ENCODE measurements around the gene KLF11. TPM values are rescaled to one million over a fixed set of nuclear protein-coding genes. Genes with fewer than 3 reads are reported as not detected.
"Not testable (repeated sequence)": the region's sequence is repeated elsewhere in the genome, so short reads cannot be mapped to it uniquely, and the experiment has no call there.

Gene KLF11
- polyA plus RNA-seq, 1 donor from 2014 or later, result 5.7 TPM

DNA sequence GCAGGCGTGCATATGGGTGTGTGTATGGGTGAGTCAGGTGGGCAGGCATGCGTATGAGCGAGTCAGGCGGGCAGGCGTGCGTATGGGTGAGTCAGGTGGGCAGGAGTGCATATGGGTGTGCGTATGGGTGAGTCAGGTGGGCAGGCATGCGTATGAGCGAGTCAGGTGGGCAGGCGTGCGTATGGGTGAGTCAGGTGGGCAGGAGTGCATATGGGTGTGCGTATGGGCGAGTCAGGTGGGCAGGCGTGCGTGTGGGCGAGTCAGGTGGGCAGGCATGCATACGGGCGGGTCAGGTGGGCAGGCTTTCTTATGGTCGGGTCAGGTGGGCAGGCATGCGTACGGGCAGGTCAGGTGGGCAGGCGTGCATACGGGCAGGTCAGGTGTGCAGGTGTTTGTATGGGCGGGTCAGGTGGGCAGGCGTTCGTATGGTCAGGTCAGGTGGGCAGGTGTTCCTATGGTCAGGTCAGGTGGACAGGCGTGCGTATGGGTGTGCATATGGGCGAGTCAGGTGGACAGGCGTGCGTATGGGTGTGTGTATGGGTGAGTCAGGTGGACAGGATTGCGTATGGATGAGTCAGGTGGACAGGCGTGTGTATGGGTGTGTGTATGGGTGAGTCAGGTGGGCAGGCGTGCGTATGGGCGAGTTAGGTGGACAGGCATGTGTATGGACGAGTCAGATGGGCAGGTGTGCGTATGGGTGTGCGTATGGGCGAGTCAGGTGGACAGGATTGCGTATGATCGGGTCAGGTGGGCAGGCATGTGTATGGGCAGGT, 28.7 kb upstream of the KLF11 start:
- Histone ChIP-seq H3F3A (ENCODE audit: insufficient read depth, low read length, poor library complexity, severe bottlenecking) (no peaks in the 10 kb centered on the region), H3K27me3 (ENCODE audit: insufficient read depth, low read depth, low read length) (no peaks in the 10 kb centered on the region), H4K20me1 (ENCODE audit: insufficient read depth) (no peaks in the 10 kb centered on the region), H3K79me2 (replicated peaks; ENCODE audit: insufficient read depth, low read length) (no peaks in the 10 kb centered on the region), H3K36me3 (ENCODE audit: insufficient read depth, low read length) (no peaks in the 10 kb centered on the region), H2AFZ (ENCODE audit: low read depth, low read length) (no peak overlapping the region), H3K27ac (ENCODE audit: low read length) (no peak overlapping the region), H3K9me3 (ENCODE audit: low read length) (no peaks in the 10 kb centered on the region), H3K4me2 (ENCODE audit: low read length) (no peak overlapping the region), H3K9ac (ENCODE audit: low read length) (no peak overlapping the region), H3K9me2 (ENCODE audit: insufficient read depth, low read length) (no peaks in the 10 kb centered on the region), H3K4me3 (ENCODE audit: low read length) (no peak overlapping the region)
- no peak for TF ChIP-seq SMC3 (conservative IDR thresholded peaks at IDR 0.05; ENCODE audit: poor library complexity)
- no peak for TF ChIP-seq MXI1 (conservative IDR thresholded peaks at IDR 0.05; ENCODE audit: poor library complexity, severe bottlenecking)
- no peak for TF ChIP-seq EP300 (conservative IDR thresholded peaks at IDR 0.05; ENCODE audit: poor library complexity, severe bottlenecking)
- no peak for TF ChIP-seq RAD21 (conservative IDR thresholded peaks at IDR 0.05)
- no peak for TF ChIP-seq REST (IDR thresholded peaks at IDR 0.05; ENCODE audit: borderline replicate concordance)
- no peak for TF ChIP-seq EZH2 (IDR thresholded peaks at IDR 0.05; ENCODE audit: borderline replicate concordance, insufficient read depth, low read length, poor library complexity, severe bottlenecking)
- no peak for TF ChIP-seq POLR2AphosphoS5 (IDR thresholded peaks at IDR 0.05)
- no peak for TF ChIP-seq CTCF (IDR thresholded peaks at IDR 0.05; ENCODE audit: poor library complexity, severe bottlenecking)
- no peak for TF ChIP-seq TAF1 (IDR thresholded peaks at IDR 0.05; ENCODE audit: low read depth)

GRCh38 chr2:10015376-10015989, 27.9 kb upstream of the KLF11 start:
- H3F3A ChIP-seq (ENCODE audit: insufficient read depth, low read length, poor library complexity, severe bottlenecking); H3K9ac ChIP-seq (ENCODE audit: low read length); H3K79me2 ChIP-seq (replicated peaks; ENCODE audit: insufficient read depth, low read length); H3K4me2 ChIP-seq (ENCODE audit: low read length); H2AFZ ChIP-seq (ENCODE audit: low read depth, low read length); H3K36me3 ChIP-seq (ENCODE audit: insufficient read depth, low read length); H3K9me3 ChIP-seq (ENCODE audit: low read length); H3K27me3 ChIP-seq (ENCODE audit: insufficient read depth, low read depth, low read length); H3K27ac ChIP-seq (ENCODE audit: low read length); H3K9me2 ChIP-seq (ENCODE audit: insufficient read depth, low read length); H3K4me3 ChIP-seq (ENCODE audit: low read length); H4K20me1 ChIP-seq (ENCODE audit: insufficient read depth): not testable (repeated sequence)
